ENCODE results near the gene RAMP3.

RAMP3 gene

GRCh38 chr7:45225311-45225947 lies 67.8 kb downstream of the RAMP3 start:
- no peak for DNase-seq

- no peak for DNase-seq
Observed at GRCh38 chr7:45225948-45226335, 68.4 kb downstream of the RAMP3 start.

DNA sequence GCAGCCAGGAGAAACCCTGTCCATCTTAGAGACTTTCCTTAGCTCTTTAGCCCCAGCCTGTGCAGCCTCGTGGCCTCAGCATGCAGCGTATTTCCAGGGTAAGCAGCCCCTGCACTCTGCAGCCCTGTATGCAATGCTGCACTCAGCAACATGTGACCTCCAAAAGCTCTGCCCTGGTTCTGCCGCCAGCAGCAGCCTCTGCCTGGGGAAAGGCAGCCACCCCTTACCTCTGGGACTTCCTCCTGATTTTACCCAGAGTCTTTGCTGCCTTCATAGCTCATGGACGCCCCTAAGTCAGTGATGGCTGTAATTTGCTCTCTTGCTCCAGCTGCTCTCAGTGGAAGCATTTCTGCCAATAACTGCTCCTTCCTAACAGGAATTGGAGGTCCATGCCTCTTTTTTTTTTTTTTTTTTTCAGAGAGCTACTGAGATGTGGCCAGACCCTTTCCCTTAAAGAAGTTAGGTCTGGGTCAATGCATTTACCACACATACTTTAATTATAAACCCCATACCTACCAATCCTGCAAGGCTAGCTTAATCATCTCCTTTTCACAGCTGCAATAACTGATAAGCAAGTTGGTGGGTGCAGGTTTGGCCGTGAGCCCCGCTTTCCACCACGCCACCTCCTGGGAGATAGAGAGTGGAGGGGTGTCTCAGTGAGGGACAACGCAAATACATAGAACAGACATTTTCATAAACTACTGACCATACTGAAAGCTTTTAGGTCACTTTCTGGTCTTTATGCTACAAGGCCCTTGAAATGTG lies 71.7 kb downstream of the RAMP3 start:
- no peak for DNase-seq

DNA sequence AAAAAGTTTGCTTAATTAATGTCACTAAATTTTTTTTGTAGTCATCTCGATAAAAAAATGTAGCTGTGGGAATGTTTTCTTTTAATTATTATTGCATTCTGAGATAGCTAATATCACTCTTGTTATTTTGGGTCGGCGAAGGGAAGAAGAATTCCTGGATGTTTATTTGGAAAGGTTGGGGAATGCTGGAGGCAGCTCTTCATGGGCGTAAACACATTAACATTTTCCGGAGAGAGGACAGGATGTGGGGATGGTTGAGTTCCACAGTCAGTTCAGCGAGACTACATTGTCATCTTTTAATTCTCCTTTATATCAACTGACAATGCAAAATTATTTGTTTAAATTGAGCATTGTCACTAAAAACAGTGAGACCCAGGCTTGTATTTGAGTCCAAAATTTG lies 72.5 kb downstream of the RAMP3 start:
- no peak for DNase-seq

GRCh38 chr7:45230611-45231165 lies 73.1 kb downstream of the RAMP3 start:
- DNase-seq = no peak

GRCh38 chr7:45233249-45233775 lies 75.7 kb downstream of the RAMP3 start:
- DNase-seq = no peak

All from activated T-cell treated with anti-CD3 and anti-CD28 coated beads for 4 hours (primary cell).